GM10266 (cell line): ENCODE data around the gene ZNF205.

Source experiments
- DNase-seq: peaks from one replicate; pipeline ENCODE4 v3.0.0; 2012; ENCODE audit errors: extremely low spot score
- TF ChIP-seq, protein P1 (sequence below): IDR thresholded peaks from 2 replicates; pipeline ENCODE4 v1.5.1; 2012; ENCODE audit warnings: mild to moderate bottlenecking, low read depth; ENCODE audit not compliant: control insufficient read depth, insufficient read depth; ENCODE audit errors: missing control alignments

ZNF205 gene

DNA sequence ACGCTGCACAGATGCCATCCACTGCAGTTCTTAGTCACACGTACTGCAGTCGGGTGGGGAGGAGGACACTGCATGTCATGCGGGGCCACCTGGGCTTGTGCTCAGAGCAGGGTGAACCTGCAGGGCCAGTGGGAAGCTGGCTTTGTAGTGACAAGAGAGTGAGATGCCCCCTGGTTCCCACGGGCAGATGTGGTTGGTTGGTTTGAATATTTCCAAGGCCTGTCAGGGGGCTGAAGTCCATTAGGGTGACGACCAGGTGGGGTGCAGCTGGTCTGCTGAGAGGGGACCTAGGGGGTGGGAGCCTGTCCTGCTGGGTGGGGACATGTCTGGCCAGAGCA is 36.8 kb downstream of the ZNF205 start:
- DNase-seq, result peak; percentile 19
- TF ChIP-seq, protein P1, sequence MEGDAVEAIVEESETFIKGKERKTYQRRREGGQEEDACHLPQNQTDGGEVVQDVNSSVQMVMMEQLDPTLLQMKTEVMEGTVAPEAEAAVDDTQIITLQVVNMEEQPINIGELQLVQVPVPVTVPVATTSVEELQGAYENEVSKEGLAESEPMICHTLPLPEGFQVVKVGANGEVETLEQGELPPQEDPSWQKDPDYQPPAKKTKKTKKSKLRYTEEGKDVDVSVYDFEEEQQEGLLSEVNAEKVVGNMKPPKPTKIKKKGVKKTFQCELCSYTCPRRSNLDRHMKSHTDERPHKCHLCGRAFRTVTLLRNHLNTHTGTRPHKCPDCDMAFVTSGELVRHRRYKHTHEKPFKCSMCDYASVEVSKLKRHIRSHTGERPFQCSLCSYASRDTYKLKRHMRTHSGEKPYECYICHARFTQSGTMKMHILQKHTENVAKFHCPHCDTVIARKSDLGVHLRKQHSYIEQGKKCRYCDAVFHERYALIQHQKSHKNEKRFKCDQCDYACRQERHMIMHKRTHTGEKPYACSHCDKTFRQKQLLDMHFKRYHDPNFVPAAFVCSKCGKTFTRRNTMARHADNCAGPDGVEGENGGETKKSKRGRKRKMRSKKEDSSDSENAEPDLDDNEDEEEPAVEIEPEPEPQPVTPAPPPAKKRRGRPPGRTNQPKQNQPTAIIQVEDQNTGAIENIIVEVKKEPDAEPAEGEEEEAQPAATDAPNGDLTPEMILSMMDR, result no peak

DNA sequence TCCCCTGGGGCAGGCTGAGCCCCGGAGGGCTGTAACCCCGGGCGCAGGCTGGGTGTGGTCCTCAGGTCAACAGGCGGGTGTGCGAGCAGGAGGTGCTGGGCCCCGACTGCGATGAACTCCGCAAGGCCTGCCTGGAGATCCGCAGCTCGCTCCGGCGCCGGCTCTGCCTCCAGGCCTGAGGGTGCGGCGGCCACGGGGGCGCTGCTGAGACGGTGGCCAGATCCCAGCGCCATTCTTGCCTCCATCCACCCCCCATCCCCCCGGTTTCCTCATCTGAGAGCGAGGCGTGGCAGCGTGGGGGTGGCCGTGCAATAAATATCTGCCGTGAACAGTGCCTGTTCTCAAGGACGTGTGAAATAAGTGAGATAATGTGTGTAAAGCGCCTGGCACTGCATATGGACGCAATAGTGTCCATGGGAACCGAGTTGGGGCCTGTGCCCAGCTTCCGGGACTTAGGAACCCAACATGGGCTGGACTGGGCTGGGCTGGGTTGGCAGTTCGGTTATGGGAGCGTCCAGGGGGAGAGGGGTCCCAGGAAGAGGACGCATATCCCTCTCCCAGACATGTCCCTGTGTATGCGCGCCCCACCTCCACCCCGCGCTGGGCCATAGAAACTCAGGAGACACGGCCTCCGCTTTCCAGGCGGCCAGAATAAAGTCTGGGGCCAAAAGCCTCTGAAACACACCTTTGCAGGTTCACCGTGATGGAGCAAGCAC is 37.4 kb downstream of the ZNF205 start:
- DNase-seq, result peak; percentile 82
- TF ChIP-seq, protein P1, result peak; percentile 79

DNA sequence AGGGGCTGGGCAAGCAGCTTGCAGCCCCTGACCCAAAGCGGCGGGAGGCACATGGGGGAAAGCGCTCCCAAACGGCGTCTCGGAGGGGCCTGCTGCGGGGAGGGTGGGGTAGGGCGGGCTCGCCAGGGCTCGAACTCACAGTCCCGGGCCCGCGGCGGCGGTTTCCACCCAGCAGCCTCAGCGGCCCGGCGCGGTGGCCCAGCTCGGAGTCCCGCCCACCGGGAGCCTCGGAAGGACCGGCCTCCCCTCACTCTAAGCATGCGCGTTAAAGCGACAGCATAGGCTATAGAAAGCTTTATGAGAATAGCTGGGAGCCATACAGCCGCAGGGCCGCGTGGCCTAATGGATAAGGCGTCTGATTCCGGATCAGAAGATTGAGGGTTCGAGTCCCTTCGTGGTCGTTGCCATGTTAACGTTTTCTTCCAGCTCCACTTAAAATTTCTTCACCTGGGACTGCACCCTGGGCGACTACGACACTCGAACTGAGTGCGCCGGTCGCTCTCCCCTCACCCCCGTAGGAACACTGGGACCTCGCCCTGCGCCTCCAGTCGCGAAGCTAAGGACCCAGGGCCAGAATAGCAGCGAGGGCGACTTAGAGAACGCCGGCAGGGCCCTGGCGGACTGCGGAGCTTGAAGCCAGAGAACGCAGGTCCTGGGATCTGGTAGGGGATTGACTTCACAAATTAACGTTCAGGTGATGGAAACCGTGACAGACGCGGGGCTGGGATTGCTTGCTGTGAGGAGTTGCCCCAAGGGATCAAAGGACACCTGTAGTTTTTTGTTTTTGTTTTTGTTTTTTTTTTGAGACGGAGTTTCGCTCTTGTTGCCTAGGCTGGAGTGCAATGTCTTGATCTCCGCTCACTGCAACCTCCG is 38.2 kb downstream of the ZNF205 start:
- DNase-seq, result peak; percentile 98
- TF ChIP-seq, protein P1, result no peak

DNA sequence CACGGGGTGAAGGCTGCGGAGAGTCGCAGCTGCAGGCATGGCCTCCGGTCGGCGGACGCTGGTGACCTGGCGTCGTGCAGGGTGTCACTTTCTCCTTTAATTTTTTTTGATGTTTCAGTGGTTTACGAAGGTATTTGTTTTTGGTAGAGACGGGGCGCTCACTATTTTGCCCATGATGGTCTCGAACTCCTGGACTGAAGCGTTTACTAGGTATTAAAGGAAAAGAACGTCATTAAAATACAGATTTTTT is 39.6 kb downstream of the ZNF205 start:
- TF ChIP-seq, protein P1, result no peak

DNA sequence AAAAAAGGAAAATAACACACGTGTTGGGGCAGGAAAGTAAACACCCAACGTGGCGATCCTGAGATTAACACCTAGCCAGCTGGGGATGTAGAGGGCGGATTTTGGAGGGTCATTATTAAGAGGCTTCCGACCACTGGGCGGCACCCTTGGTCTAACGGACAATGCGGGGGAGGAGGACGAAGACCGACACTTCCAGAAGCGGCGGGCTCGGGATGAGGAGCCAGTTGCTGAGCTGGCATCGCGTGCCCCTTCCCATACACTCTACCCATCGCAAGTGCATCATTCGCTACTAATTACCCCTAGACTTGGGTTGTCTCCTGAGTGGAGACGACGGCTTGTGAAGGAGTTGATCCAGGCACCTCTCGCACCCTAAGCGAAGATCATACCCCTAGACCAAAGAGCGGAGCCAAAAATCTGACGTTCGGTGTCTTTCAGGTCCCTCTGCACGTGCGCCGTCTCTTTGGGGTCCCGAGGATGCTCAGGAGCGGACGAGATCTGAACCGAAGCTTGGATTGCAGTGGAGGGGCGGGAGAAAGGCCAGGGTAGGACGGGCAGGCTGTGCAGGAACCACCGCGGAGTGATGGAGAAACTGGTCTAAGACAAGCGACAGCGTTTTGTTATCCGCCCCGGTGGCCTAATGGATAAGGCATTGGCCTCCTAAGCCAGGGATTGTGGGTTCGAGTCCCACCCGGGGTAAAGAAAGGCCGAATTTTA is 40.0 kb downstream of the ZNF205 start:
- TF ChIP-seq, protein P1, result peak; percentile 66
- peak; percentile 73 for DNase-seq

More for the DNA sequence above, 39.6 kb downstream of the ZNF205 start:
- DNase-seq, result no peak

DNA sequence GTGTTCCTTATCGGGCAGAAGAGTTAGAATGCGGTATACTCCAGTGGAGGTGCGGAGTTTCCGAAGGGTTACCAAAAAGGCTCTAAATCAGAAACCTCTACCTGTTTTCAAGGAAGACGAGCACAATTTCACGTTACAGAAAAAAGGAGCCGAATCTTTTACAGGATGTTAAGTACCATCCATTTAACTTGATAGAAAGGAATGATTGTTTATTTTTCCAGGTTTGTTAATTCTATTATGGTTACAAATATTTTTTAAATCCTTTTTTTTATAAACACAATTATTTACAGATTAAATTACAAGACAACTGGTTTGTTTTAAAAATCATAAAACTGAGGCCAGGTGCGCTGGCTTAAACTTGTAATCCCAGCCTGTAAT is 40.6 kb downstream of the ZNF205 start:
- TF ChIP-seq, protein P1, result no peak
- no peak for DNase-seq
